Measurements from ENCODE around the gene TMTC3.
"Not testable (repeated sequence)": the region's sequence is repeated elsewhere in the genome, so short reads cannot be mapped to it uniquely, and the experiment has no call there.

The TMTC3 gene

DNA sequence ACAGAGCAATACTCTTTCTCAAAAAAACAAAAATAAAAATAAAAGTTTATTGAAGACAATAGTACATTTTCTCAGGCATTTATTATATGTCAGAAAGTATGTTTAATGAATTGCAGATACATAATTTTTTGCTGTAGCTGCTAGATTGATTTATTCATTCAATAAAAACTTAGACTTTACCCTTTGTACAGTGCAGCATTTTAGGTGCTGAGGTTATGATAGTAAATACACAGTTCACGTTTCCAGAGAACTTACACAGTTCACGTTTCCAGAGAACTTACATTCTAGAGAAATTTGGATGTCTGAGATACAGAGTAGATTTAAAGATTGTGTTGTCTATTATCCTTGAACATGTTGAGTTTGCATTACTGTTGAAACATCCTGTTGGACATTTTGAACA, 25.3 kb downstream of the TMTC3 start:
- no peak for DNase-seq

DNA sequence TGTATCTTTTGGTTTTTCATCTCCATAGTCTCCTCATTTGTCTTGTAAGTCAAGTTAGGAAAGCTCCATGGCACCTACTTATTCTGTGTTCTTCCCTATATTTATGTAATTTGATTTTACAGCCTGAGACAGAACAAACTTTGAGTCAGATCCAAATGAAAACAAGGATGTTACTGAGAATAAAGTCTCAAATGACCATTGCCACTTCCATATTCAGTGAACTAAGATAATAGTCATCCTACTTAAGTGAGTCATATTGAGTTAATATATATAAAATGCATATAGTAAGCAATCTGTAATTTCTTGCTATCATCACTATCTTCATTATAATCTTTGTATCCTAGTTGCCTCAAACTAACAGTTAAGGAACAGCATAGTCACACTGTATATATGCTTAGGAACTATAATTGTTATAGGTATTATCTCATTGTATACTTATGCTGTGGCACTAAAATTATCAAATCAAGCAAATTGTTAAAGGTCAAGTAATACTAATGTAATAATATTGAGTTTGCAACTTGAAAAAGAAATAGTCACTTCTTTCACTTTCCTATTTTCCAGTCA, 30.8 kb downstream of the TMTC3 start:
- DNase-seq, result no peak

DNA sequence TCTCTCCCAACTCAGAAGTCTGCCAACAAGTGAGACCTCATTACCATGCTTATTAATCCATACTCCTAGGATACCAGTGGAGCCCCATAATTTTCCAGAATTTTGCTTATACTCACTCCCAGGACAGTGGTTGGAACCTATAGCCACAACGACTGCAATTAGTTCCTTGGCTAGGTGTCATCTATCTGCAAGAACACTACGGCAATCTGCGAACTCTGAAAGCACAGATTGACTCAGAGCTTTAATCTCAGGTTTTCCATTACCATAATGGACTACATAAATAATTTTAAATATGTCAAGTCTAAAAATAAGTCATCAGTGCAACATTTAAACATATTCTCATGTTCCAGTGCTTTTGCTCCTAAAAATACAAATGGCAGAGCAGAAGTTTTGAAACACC, 33.4 kb downstream of the TMTC3 start:
- DNase-seq, result no peak

DNA sequence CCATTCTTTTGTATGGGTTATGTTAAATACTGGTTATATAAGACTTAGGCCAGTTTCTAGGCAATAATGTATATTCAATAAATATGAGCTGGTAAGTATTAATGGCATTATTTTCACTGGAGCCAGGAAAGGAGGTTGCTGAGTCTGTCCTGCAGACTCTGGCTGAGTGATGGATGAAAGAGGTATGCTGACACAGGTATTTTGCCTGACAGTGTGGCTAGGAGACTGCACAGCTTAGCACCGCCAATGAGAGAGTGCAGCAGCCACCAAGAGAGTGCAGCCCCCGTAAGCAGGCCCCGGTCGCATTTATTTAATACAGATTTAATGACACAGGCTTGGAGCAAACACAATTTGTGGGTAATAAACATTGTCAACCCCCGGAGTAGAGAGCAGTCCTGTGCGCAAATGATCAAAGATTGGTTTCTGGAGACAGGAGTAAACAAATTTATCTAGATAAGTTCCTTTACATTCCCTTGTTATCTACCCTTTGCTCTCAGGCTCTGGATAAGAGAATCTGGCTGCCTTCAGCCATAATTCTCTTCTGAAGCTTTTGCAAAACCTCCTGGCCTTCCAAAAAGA, 37.4 kb downstream of the TMTC3 start:
- no peak for DNase-seq

DNA sequence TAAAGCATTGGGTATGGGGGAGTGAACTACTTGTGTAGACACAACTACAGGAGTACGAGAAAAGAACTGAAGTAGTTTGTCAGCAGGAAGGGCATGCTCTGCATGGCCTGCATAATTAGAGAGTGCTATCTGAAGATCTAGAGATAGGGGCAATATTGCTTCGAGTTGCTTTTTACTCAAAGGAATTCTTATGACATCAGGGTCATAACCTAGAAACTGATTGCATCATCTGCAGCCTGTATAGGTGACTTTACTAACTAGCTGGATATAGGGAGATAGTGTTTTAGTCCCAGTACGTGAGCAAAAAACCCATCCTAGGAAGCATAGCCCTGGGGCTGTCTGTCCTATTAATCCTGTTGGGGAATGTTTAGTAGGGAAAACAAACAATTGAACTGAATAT, 39.8 kb downstream of the TMTC3 start:
- no peak for DNase-seq

DNA sequence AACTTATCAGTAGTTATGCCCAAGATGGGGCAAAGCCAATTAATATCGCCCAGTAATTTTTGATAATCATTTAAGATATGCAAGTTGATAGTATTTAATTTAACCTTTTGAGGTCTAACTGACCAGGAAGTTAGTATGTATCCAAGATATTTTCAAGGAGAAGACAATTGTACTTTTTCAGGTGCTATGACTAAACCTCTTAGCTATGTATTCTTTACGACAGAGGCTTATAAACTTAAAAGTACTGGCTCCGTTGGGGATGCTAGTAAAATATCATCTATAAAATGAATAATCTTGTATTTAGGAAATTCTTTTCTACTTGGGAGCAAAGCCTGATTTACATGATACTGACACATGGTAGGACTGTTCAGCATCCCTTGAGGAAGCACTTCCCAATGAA, 40.3 kb downstream of the TMTC3 start:
- DNase-seq, result no peak

DNA sequence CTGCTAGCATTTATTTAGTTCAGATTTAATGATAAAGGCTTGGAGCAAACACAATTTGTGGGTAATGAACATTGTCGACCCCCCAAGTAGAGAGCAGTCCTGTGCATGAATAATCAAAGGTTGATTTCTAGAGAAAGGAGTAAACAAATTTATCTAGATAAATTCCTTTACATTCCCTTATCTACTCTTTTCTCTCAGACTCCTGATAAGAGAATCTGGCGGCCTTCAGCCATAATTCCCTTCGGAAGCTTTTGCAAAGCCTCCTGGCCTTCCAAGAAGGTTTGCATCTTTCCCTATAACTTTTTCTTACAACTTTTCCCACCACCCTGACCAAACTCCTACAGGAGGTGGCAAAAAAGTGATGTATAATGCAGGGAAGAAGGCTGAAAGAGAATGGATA, 42.1 kb downstream of the TMTC3 start:
- no peak for DNase-seq

DNA sequence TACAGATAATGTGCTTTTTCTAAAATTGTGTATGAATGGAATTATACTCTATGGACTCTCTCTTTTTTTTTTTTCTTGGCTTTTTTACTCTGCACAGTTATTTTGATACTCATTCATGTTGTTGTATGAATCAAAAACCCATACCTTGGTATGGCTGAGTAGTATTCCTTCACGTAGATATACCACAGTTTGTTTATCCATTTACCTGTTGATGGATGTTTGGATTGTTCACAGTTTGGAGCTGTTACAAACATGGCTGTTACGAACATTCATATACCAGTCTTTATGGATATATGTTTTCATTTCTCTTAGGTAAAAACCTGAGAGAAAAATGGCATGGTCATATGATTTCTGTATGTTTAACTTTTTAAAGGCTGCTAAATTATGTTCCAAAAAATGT, 43.2 kb downstream of the TMTC3 start:
- no peak for DNase-seq

DNA sequence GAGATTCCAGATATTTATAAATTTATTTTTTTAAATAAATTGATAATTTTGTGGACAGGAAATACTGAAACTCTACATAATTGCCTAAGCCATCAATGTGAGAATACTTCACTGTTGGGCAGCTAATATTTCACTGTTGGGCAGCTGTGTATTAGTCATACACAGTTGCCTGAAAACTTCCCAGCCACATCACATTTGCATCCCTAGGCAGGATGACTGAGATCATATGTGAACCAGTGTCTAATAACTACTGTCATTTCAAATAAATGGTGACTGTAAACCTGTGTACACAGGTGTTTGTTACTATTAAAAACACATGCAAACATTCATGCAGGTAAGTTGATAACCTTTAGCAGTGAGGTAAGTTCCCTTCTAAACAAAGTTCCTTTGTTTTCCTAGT, 43.9 kb downstream of the TMTC3 start:
- no peak for DNase-seq

DNA sequence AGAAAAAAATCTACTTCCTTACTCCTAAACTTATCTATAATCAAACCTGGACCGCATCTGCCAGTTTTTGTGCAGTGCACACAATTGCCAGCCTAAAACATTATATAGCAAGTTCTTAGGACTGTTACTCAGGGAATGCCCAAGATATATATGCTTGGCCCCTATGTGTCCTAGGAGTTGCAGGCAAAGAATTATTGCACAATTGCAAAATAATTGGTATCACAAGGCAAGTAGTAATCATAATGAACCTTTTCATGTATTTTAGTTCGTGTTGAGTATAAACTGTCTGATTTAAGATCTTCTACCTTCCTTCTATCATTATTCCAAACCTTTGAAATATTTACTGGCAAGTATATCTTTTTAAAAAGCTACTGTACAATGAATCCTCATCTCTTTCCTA, 45.5 kb downstream of the TMTC3 start:
- no peak for DNase-seq

DNA sequence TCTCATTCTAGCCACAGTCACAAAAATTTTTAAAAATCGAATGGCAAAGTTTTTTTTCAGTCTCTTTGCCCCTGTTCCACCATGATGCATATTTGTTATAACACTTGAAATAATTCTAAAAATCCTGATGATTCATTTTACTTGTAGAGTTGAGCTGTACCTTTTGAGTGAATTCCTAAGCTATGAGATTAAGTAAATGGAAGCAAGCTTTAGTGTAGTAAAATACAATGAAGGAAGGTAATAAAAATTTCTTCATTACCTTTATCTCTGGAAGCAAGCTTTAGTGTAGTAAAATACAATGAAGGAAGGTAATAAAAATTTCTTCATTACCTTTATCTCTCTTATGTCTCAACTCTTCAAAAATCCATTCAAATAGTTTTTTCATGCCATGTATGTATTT, 46.1 kb downstream of the TMTC3 start:
- no peak for DNase-seq

DNA sequence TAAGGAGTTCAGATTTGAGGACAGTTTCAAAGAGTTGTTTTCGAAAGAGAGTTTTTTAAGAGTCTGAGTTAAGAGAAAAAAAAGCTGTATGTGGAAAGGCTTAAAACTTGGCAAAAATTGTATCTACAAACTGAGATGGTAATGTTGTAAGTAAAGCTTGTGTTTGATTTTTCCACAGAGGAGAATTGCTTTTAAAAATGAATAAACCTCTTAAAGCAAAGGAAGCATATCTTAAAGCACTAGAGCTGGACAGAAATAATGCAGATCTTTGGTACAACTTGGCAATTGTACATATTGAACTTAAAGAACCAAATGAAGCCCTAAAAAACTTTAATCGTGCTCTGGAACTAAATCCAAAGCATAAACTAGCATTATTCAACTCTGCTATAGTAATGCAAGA, 50.3 kb downstream of the TMTC3 start:
- no peak for DNase-seq

DNA sequence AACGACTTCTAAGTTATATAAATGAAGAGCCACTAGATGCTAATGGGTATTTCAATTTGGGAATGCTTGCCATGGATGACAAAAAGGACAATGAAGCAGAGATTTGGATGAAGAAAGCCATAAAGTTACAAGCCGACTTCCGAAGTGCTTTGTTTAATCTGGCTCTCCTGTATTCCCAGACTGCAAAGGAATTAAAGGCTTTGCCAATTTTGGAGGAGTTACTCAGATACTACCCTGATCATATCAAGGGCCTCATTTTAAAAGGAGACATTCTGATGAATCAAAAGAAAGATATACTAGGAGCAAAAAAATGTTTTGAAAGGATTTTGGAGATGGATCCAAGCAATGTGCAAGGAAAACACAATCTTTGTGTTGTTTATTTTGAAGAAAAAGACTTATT, 52.8 kb downstream of the TMTC3 start:
- DNase-seq, result no peak

DNA sequence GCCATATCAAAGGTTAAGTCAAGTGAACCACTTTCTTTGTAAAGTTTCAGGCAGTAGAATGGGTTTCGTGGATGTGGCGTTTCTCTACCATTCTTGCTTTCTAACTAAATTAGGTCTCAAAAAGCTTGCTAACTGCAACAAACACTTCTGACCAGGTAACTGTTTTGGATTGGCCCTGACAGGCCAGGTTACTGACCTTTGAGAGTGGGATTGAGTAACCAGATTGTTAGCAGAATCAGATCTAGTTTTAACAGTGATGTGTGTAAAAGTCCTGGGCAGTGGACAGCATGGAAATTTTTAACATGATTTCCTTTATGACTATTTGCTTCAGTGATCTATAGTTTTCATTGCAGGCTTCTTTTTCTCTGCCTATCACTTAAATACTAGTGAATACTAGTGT, 57.9 kb downstream of the TMTC3 start:
- no peak for DNase-seq

DNA sequence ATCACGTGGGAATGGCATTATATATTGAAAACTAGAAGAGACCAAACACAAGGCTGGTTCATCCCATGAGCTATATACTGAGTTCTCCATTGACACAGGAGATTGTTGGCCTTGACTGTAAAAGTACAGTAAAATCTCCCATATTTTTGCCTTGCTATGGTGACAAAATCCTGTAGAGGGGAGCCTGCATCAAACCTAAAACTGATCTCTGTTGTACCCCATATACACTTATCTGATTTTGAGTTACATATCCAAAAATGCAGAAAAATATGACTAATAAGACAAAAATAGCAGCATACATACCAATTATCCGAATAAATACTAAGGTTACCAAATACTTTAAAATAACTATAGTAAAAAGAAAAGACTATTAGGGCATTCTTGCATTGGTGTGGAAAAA, 60.4 kb downstream of the TMTC3 start:
- no peak for DNase-seq

DNA sequence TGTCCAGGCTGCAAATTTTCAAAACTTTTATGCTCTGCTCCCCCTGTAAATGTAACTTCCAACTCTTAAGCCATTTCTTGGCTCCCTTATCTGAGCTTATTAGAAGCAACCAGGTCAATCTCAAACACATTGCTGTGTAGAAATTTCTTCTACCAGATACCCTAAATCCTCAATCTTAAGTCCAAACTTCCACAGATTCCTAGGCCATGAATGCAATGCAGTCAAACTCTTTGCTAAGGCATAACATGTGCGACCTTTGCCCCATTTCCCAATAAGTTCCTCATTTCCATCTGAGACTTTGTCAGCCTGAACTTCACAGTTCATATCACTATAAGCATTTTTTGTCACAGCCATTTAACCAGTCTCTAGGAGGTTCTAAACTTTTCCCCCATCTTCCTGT, 64.5 kb downstream of the TMTC3 start:
- DNase-seq, result no peak

DNA sequence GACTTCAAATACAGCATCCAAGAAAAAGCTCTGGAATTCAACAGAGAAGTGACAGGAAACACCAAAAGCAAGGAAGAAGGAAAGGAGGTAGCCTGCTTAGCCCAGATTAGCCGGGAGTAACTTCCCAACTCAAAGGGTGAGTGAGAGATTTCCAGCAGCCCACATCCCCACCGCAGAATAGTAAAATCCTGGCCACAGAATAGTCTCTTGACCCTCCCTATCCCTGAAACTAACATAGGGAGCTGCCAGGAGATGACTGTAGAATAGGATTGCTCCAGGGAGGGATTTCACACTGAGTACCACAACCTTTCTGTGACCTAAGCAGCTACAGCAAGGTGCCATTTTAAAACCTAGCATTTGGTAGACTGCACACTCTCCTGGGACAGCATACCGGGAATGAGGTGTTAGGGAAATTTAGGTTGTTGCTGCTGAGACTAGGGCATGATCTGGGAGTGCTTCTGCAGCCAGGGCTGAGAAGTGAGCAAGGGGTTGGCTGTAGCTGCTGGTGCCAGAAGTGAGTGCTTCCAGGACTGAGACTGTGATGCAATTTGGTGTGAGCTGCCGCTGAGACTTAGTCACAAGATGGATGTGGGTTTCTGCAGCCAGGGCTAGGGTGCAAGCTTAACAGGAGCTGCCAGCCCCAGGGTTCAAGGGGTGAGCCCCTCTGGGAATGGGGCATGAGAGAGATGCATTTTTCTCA, 66.0 kb downstream of the TMTC3 start:
- DNase-seq, result no peak

DNA sequence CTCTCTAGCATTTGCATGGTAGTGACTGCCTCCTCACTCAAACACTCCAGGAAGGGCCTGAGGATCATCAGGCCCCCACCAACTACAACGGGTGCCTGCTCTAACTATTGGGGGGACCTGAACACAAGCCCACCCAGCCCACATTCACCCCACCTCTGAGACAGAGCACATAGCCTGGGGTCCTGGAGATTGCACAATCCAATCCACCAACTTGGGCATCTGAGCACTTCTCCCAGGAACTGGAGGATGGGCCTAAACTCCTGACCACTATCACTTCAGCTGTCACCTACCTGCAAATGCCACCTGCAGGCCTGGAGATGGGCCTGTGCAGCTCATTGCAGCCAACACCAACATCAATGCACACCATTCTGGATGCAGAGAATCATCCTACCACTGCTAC, 66.6 kb downstream of the TMTC3 start:
- no peak for DNase-seq

DNA sequence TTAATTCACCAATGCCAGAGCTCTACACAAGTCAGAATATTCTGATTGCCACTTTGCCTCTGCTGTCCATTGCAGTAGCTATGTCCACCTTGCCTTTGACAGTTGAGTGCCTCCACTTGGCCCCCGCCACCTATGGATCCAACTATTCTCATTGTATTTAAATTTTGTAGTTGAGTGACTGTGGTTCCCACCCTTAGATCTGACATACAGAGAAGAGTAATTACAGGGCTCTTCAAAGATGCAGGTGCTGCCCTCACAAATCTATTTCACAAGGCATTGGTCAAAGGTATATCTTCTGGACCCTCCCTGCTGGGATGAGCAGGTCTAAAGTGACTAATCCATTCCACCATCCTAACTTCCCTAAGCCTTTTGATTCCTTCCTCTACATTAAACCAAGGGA, 68.2 kb downstream of the TMTC3 start:
- DNase-seq, result not testable (repeated sequence)

DNA sequence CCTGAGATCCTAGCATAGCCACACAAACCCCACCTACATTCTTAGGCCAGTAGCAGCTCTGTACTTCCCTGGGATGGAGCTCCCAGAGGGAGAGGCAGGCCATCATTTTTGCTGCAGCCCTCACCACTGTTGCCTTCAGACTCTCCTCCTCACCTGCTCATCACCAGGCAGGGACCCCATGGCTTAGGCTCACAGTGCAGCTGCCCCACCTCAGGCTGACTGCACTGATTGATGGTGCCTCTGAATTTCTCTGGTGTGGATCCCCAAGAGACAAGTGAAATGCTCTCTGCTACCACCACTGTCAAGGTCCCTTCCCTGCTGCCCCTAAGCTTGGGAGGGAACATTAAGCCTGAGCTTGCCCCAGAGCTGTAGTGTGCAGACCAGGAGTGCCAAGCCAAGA, 76.2 kb downstream of the TMTC3 start:
- no peak for DNase-seq

DNA sequence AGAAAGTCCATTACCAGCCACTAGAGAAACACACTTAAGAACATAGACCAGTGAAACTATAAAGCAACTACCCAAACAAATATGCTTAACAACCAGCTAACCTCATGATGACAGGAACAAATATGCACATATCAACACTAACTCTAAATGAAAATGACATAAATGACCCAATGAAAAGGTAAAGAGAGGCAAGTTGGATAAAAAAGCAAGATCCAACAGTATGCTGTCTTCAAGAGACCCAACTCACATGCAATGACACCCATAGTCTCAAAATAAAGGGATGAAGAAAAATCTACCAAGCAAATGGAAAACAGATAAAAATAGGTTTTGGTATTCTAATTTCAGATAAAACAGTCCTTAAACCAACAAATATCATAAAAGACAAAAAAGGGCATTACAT, 77.8 kb downstream of the TMTC3 start:
- no peak for DNase-seq

DNA sequence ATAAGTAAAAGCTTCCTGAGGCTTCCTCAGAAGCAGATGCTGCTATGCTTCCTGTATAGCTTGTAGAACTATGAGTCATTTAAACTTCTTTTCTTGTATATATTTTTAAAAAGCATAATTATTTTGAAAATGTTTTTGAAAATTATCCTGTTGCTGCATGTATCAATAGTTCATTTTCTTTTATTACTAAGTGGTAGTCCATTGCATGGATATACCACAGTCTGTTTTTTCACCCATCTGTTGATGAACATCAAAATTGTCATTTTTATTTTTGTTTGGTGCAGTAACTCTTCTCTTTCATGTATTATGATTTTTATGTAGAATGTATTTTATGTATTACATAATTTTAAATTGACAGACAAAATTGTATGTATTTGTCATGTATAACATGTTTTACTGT, 81.4 kb downstream of the TMTC3 start:
- no peak for DNase-seq

DNA sequence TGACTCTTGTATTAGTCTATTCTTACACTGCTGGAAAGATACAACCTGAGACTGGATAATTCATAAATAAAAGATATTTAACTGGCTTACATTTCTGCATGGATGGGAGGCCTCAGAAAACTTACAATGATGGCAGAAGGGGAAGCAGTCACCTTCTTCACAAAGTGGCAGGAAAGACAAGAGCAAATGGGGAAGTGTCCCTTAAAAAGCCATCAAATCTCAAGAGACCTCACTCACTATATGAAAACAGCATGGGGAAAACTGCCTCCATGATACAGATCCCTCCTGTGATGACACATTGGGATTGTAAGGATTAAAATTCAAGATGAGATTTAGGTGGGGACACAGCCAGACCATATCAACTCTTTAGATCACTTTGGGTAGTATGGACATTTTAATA, 83.7 kb downstream of the TMTC3 start:
- no peak for DNase-seq

DNA sequence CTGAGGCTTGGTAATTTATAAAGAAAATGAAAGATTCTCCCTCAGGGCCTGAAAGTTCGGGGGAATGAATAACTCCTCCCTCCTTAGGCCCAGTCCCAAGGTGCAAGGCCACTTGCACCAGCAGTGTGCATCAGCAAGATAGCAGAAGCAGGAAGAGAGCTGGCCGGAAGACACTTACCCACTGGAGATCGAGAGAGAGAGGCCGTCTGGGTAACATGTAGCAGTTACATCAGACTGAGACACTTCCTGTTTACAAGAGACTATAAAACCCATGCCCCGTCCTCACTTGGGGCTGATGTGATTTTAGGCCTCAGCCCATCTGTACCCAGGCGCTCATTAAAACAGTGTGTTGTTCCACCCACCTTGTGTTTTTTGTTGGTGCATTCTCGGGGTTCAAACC, 85.2 kb downstream of the TMTC3 start:
- no peak for DNase-seq

DNA sequence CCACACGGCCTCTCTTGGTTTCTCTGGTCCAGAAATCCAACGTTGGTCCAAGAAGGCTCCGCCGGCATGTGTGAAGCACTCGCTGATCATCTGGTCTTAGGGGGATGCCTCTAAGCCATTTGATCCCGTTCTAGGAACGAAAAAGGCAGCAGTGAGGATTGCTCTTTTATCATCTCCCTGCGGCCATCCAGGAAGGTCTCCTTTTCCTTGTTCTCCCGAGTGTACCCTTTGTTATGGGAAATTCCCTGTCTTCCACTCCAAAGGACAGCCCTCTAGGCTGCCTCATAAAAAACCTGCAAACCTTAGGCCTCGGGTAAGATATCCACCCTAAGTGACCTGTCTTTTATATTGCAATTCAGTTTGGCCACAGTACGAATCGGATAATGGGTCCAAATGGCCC, 85.8 kb downstream of the TMTC3 start:
- no peak for DNase-seq

All from NCI-H1694 treated with DMSO at 0.1 percent for 48 hours (cell line).